ENCODE measurements around the gene HK2.

The HK2 gene

DNA sequence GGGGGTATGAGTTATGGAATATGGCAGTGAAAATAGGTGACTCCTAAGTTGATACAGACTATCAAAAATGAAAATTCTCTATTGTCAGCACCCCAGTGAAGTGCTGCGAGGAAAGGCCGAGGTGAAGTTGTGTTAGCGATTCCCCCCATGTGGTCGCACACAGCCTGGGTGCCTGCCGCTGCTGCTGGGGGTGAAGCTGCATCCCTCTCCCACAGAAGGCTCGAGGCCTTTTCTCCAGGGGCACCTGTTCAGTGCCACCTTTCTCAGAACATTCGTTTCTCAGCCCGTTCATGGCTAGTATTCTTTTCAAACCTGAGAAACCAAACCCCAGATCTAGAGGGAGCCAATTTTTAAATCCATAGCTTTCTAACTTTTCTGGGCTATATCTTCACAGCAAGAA is 23.8 kb downstream of the HK2 start:
- TF ChIP-seq, protein P1, sequence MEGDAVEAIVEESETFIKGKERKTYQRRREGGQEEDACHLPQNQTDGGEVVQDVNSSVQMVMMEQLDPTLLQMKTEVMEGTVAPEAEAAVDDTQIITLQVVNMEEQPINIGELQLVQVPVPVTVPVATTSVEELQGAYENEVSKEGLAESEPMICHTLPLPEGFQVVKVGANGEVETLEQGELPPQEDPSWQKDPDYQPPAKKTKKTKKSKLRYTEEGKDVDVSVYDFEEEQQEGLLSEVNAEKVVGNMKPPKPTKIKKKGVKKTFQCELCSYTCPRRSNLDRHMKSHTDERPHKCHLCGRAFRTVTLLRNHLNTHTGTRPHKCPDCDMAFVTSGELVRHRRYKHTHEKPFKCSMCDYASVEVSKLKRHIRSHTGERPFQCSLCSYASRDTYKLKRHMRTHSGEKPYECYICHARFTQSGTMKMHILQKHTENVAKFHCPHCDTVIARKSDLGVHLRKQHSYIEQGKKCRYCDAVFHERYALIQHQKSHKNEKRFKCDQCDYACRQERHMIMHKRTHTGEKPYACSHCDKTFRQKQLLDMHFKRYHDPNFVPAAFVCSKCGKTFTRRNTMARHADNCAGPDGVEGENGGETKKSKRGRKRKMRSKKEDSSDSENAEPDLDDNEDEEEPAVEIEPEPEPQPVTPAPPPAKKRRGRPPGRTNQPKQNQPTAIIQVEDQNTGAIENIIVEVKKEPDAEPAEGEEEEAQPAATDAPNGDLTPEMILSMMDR (IDR thresholded peaks at IDR 0.05): no peak

DNA sequence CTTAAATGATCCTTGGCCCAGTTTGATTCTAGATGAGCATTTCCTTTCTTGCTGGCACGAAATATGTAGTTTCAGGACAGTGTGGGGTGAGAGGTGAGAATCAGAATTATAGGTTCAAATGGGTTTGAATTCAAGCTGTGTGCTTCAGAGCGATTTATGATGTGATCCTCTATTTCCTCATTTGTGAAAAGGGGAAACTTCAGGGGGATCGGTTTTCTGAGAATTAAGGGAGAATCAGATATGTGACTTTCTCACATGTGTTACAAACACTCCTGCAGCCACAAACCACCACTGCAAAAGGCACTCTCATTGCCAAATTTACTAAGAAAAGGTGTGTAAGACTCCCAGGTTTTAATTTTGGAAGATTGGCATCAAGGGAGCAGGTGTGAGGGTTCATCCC is 24.4 kb downstream of the HK2 start:
- TF ChIP-seq, protein P1 (IDR thresholded peaks at IDR 0.05): no peak

DNA sequence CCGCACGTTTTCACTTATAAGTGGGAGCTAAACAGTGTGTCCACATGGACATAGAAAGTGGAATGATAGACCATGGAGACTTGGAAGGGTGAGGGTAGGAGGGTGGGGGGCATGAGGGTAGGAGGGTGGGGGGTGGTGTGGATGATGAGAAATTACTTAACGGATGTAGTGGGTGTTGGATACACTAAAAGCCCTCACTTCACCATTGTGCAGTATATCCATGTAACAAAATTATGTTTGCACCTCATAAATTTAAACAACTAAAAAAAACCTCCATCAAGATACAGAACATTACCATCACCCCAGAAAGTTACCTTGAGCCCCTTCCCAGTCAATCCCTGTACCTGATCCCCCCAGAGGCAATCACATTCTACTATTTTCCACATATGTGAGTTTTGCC is 26.2 kb downstream of the HK2 start:
- TF ChIP-seq, protein P1 (IDR thresholded peaks at IDR 0.05): no peak

DNA sequence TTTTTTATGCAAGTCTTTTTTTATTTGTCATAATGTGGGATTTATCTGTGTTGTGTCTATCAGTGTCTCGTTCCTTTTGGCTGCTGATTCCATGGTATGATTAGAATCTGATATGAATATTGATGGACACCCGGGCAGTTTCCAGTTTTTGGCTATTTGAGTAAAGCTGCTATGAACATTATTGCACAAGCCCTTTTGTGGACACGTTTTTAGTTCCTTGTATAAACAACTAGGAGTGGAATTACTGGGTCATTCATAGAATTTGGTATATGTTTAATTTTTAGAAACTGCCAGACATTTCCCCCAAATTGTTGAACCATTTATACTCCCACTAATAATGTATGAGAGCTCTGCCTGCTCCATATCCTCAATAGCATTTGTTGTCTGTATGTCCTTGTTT is 26.6 kb downstream of the HK2 start:
- TF ChIP-seq, protein P1 (IDR thresholded peaks at IDR 0.05): no peak

DNA sequence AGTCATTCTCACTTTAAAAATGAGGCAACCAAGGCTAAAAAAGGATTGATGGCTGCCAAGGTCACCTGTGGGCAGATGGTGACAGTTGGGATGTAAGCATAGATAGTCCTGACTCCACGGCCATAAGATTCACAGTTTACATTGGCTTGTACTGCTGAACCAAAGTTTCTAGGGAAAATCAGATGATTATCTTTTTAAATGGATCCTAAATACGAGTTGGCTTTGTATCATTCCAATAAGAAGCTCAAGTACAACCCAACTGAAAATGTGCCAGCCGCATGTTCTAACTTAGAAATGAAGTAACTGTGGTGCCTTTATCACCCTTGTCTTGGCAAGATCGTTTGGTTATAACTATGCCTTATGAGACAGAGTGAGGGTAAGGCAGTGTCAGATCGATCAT is 27.6 kb downstream of the HK2 start:
- TF ChIP-seq, protein P1 (IDR thresholded peaks at IDR 0.05): no peak

DNA sequence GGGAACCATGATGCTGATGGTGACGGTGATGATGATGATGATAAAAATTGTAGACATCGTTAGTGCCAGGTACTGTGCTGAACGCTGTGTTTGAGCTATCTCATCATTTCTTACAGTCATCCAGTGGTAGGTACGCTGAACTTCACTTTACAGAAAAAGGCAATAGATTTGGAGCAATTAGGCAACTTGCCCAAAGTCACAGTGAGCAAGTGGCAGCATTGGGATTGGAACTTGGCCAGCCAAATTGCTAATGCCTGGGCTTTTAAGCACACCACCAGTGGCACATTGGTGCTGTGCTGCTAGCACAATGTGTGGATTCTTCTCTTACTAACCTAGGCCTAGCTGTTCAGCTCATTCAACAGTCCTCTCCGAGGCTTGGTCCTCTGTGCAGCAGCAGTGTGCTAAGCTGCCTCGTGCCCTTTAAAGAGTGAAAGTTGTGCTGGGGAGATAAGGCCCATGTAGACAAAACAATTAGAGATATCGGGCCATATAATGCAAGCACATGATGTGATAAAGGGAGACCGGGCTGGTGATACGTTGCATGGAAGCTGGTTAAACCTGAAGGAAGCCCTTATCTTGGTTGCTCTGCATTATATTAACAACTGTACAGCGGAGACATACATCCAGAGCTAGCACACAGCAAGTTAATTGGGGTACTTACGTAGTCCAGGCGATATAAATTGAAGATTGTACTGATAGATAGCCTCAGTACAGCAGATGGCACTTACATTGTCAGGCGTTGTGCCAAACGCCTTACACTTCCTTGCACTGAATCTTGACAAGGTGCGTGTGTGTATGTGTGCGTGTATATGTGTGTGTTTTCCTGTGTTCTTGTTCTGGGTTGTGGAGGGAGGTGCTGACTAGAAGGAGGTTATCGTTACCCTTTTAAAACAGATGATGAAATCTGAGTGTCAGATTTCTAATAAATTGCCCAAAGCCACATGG is 28.4 kb downstream of the HK2 start:
- TF ChIP-seq, protein P1 (IDR thresholded peaks at IDR 0.05): no peak

DNA sequence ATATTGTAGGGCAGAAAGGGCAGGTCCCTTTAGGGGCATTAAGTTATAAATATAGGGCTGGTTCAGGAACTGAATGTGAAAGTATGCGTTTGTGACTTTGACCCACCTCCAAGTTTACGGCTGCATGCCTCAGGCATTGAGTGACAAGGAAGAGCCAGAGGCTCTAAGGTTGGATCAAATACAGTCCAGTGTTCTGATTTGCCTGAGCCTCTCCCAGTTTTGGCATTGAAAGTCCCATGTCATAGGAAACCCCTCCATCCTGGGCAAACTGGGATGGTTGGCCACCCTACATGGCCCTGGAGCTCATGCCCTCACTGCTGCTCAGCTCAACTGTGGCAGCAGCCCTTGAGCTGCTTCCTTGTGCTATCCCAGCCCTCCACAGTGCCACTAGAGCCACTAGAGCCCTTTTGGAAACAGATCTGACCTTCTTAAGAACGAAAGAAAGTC is 29.9 kb downstream of the HK2 start:
- TF ChIP-seq, protein P1 (IDR thresholded peaks at IDR 0.05): no peak
